Tibial nerve (tissue), 4 donors: Measurements from ENCODE around the gene PTPDC1. TPM values are rescaled to one million over a fixed set of nuclear protein-coding genes. Genes with fewer than 3 reads are reported as not detected.

ENCODE experiments used
- DNase-seq, 2 donors: peaks; one replicate each; pipeline ENCODE4 v3.0.0-alpha.2; 2019; ENCODE audit warnings: low spot score in 2 of 2
- H3K27ac ChIP-seq, 4 donors: fragments of 200-600 bp; sonication (generic) in 3 of 4; one replicate each; pipeline ENCODE4 v1.5.1; 2017 to 2019; ENCODE audit warnings: mild to moderate bottlenecking in 1 of 4
- H3K27me3 ChIP-seq, 2 donors: fragments of 200-600 bp; sonication (generic) in 1 of 2; one replicate each; pipeline versions ENCODE4 v1.5.1 to v1.6.0; 2017 to 2019
- H3K36me3 ChIP-seq, 3 donors: fragments of 200-600 bp; sonication (generic); one replicate each; pipeline ENCODE4 v1.5.1; 2018 to 2019
- H3K4me1 ChIP-seq, 4 donors: fragments of 200-600 bp; sonication (generic) in 3 of 4; one replicate each; pipeline ENCODE4 v1.5.1; 2017 to 2019
- H3K4me3 ChIP-seq, 4 donors: fragments of 200-600 bp; sonication (generic) in 3 of 4; one replicate each; pipeline ENCODE4 v1.5.1; 2017 to 2019; ENCODE audit warnings: mild to moderate bottlenecking in 1 of 4, moderate library complexity in 1 of 4
- H3K9me3 ChIP-seq, 4 donors: fragments of 200-600 bp; sonication (generic) in 3 of 4; one replicate each; pipeline ENCODE4 v1.5.1; 2017 to 2019
- EP300 ChIP-seq, 2 donors: sonication (generic); formaldehyde crosslinking; IDR thresholded peaks; one replicate each; pipeline ENCODE4 v1.6.1; 2017; ENCODE audit warnings: antibody characterized with exemption in 2 of 2, mild to moderate bottlenecking in 1 of 2
- POLR2A ChIP-seq, 2 donors: fragments of 450-650 bp; IDR thresholded peaks; one replicate each; pipeline ENCODE4 v1.6.1; 2017; ENCODE audit warnings: antibody characterized with exemption in 2 of 2, mild to moderate bottlenecking in 2 of 2, moderate library complexity in 2 of 2
- WGBS, 2 donors: methylation state at CpG; one replicate each; pipeline ENCODE4 v1.1.5; 2018; 5-methylcytosine and 5-hydroxymethylcytosine counted together
- total RNA-seq, 4 donors: library from RNA; depleted of rRNA; stranded (reverse); fragments of >200 nt; gene quantifications; one replicate each; pipeline ENCODE4 v1.1.0, GENCODE V29; 2016
- TF ChIP-seq, protein P1 (sequence below), 5 experiments: fragments of 200-600 bp in 3 of 5; fragments of 450-650 bp in 2 of 5; sonication (generic) in 3 of 5; IDR thresholded peaks; one replicate each; pipeline ENCODE4 v1.5.1; 2016 to 2019; ENCODE audit warnings: antibody characterized with exemption in 5 of 5, mild to moderate bottlenecking in 3 of 5, moderate library complexity in 2 of 5

The PTPDC1 gene
- total RNA-seq, 4 donors from 2014 or later, result 43.8 to 80.2 (median 65.3) TPM

DNA sequence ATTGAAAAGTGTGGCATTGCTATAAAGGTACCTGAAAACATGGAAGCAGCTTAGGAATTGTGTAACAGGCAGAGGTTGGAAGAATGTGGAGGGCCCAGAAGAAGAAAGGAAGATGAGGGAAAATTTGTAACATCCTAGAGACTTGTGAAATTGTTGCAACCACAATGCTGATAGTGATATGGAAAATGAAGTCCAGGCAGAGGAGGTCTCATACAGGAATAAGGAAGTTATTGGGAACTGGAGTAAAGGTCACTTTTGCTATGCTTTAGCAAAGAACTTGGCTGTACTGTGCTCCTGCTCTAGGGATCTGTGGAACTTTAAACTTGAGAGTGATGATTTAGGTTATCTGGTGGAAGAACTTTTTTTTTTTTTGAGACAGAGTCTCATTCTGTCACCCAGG, 43.5 kb downstream of the PTPDC1 start:
- no peak for DNase-seq
- Histone ChIP-seq H3K27ac (no peak overlapping the region), H3K27me3 (no peaks in the 10 kb centered on the region), H3K9me3 (peaks cover 0 to 46% (median 4%) of the 10 kb centered on the region in 4 donors), H3K4me3 (no peak overlapping the region), H3K36me3 (peaks cover 0 to 29% (median 0%) of the 10 kb centered on the region in 3 donors), H3K4me1 (no peaks in the 10 kb centered on the region)
- TF ChIP-seq, protein P1, sequence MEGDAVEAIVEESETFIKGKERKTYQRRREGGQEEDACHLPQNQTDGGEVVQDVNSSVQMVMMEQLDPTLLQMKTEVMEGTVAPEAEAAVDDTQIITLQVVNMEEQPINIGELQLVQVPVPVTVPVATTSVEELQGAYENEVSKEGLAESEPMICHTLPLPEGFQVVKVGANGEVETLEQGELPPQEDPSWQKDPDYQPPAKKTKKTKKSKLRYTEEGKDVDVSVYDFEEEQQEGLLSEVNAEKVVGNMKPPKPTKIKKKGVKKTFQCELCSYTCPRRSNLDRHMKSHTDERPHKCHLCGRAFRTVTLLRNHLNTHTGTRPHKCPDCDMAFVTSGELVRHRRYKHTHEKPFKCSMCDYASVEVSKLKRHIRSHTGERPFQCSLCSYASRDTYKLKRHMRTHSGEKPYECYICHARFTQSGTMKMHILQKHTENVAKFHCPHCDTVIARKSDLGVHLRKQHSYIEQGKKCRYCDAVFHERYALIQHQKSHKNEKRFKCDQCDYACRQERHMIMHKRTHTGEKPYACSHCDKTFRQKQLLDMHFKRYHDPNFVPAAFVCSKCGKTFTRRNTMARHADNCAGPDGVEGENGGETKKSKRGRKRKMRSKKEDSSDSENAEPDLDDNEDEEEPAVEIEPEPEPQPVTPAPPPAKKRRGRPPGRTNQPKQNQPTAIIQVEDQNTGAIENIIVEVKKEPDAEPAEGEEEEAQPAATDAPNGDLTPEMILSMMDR (IDR thresholded peaks at IDR 0.05), result no peak
- no peak for TF ChIP-seq POLR2A (IDR thresholded peaks at IDR 0.05)
- no peak for TF ChIP-seq EP300 (IDR thresholded peaks at IDR 0.05)

DNA sequence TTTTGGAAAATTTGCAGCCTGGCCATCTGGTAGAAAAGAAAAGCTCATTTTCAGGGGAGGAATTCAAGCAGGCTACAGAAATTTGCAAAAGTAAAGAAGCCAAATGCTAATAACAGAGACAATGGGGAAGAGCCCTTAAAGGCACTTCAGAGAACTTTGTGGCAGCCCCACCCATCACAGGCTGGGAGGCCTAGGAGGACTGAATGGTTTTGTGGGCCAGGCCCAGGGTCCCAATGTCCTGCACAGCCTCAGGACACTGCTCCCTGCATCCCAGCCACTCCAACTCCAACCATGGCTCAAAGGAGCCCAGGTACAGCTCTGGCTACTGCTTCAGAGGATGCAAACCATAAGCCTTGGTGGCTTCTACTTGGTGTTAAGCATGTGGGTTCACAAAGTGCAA, 44.3 kb downstream of the PTPDC1 start:
- no peak overlapping the region for H3K4me3 ChIP-seq
- TF ChIP-seq EP300 (IDR thresholded peaks at IDR 0.05), result no peak
- peaks cover 0 to 21% (median 0%) of the 10 kb centered on the region in 3 donors for H3K36me3 ChIP-seq
- no peak overlapping the region for H3K27ac ChIP-seq
- H3K9me3 ChIP-seq, result peaks cover 0 to 46% (median 4%) of the 10 kb centered on the region in 4 donors
- no peak for DNase-seq
- H3K4me1 ChIP-seq, result peaks cover 0 to under 1% (median 0%) of the 10 kb centered on the region in 4 donors
- H3K27me3 ChIP-seq, result no peaks in the 10 kb centered on the region

DNA sequence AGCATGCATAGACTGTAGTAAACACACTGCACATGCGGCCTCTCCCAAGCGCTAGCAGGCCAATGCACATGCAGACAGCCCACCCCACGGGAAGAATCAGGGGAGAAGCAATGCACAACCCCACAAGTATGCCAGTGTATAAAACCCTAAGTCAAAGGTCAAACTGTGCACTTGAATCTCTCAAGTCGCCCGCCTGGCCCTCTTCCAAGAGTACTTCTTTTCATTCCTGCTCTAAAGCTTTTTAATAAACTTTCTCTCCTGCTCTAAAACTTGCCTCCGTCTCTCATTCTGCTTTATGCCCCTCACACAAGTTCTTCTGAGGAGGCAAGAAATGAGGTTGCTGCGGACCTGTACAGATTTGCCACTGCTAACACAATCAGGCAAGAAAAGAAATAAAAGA, 50.4 kb downstream of the PTPDC1 start:
- Histone ChIP-seq H3K27ac (peak overlapping the region; percentile 46 to 92 (median 74)), H3K36me3 (no peaks in the 10 kb centered on the region), H3K4me3 (no peak overlapping the region), H3K4me1 (peaks cover 0 to 38% (median 18%) of the 10 kb centered on the region in 4 donors), H3K27me3 (no peaks in the 10 kb centered on the region), H3K9me3 (no peaks in the 10 kb centered on the region)
- no peak for DNase-seq
- TF ChIP-seq, protein P1 (IDR thresholded peaks at IDR 0.05), result no peak
- 44 to 47% methylated on average over 7 of the region's 7 CpGs for WGBS, 2 donors

DNA sequence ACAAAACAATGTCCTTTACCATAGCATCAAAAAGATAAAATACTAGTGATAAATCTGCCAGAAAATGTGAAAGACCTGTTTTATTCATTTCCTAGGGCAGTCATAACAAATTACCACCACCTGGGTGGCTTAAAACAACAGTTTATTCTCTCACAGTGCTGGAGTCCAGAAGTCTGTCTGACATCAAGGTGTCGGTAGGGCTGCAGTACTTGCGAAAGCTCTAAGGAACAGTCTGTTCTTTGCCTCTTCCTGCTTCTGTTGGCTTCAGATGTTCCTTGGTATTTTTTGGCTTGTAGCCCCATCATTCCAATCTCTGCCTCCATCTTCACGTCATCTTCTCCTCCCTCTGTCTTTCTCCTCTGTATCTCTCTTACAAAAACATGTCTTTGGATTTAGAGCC, 51.0 kb downstream of the PTPDC1 start:
- no peak overlapping the region for H3K4me3 ChIP-seq
- WGBS, 2 donors, result 23 to 27% methylated on average over 3 of the region's 3 CpGs
- peak; percentile 98 for TF ChIP-seq EP300 (IDR thresholded peaks at IDR 0.05)
- TF ChIP-seq, protein P1 (IDR thresholded peaks at IDR 0.05), result peak in 2 of 5 experiments; percentile 28 to 52
- no peak for TF ChIP-seq POLR2A (IDR thresholded peaks at IDR 0.05)
- DNase-seq, result peak; percentile 33 to 64
- H3K36me3 ChIP-seq, result no peaks in the 10 kb centered on the region
- H3K4me1 ChIP-seq, result peaks cover 0 to 44% (median 21%) of the 10 kb centered on the region in 4 donors
- H3K9me3 ChIP-seq, result no peaks in the 10 kb centered on the region
- no peaks in the 10 kb centered on the region for H3K27me3 ChIP-seq
- peak overlapping the region; percentile 46 to 92 (median 74) for H3K27ac ChIP-seq

DNA sequence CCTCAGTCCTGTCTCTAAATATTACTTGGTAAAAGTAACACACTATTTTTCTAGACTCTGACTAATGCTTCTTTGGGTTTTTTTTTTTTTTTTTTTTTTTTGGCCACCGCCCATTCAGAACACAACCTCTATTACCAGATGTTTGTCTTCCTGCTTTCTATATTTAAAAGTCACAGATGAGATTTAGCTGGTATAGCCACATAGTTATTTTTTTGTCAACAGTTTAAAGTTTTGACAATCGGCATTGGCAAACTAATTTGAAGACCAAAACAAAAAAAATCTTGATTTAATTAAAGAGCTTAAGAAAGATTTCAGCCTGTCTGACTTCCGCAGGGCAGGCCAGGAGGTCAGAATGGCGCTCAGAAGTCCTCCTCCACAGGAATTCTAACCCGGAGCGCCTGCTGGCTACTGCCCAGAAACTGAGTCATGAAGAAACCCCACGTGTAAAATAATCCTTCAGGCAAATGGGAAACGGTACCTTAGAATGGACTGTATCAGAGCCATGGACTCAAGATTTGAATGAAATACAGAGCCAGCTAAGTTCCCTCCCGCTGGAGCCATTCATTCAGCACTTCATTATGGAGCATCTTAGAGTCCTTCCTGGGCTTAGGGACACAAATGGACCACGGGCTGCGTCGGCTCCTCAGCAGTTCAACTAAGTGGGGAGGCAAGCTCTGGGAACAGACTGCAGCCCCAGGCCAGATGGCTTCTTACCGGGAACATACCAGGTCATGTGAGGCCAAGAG, 55.6 kb downstream of the PTPDC1 start:
- DNase-seq, result peak; percentile 85 to 94
- 10 to 16% methylated on average over 13 of the region's 13 CpGs for WGBS, 2 donors
- H3K36me3 ChIP-seq, result no peaks in the 10 kb centered on the region
- peak overlapping the region; percentile 72 to 92 (median 80) for H3K27ac ChIP-seq
- no peaks in the 10 kb centered on the region for H3K9me3 ChIP-seq
- H3K4me1 ChIP-seq, result peaks cover 0 to 60% (median 24%) of the 10 kb centered on the region in 4 donors
- H3K4me3 ChIP-seq, result no peak overlapping the region
- H3K27me3 ChIP-seq, result no peaks in the 10 kb centered on the region
- TF ChIP-seq EP300 (IDR thresholded peaks at IDR 0.05) (peak in 1 of 2 donors; percentile 85), POLR2A (IDR thresholded peaks at IDR 0.05) (no peak)
- TF ChIP-seq, protein P1 (IDR thresholded peaks at IDR 0.05), result no peak
